OCI-LY3 (cell line): ENCODE data around the gene CHAD.

Experiments
- CTCF ChIP-seq: fragments of 200-600, 300-600 bp; sonication (generic); IDR thresholded peaks from 2 replicates; pipeline ENCODE4 v1.5.1; 2014; ENCODE audit warnings: antibody characterized with exemption, low read length, low read depth
- EZH2phosphoT487 ChIP-seq: fragments of 200-600 bp; shearing (Covaris generic); IDR thresholded peaks from 2 replicates; pipeline ENCODE4 v1.6.1; 2018; ENCODE audit warnings: antibody characterized with exemption, mixed run types, low read depth

GRCh38 chr17:50430821-50431618 lies 37.7 kb downstream of the CHAD start:
- no peak for TF ChIP-seq CTCF
- no peak for TF ChIP-seq EZH2phosphoT487
